Measurements from ENCODE around the gene PAQR9.

DNA sequence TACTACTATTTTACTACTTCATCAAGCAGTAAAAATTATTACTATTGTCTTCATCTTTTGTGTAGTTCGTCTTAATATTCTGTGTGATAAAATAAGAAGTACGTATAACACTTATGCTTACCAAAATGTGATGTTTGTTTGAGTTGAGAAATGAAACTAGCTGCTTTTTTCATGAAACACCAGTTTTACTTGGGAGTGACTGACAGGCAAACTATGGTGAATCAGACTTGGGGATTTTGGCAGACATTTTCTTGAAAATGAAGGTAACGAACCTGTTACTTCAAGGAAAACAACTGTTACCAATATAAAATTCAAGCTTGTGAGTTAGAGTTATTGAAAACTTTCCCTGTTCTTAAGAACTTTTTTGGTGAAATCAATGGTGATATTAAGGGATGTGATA is 48.2 kb upstream of the PAQR9 start:
- TF ChIP-seq POLR2A (IDR thresholded peaks at IDR 0.05) (no peak), CTCF (IDR thresholded peaks at IDR 0.05 in 4 of 5, conservative IDR thresholded peaks at IDR 0.05 in 1 of 5) (no peak)
